Activated CD4-positive, CD25-positive, alpha-beta regulatory T cell treated with anti-CD3 and anti-CD28 coated beads, Interleukin-2, amount 50 U/mL, for 16 hours (primary cell): Measurements from ENCODE around the gene PIKFYVE.
A peak's percentile ranks its signal among the peaks of the same experiment; 100 is the strongest.
"Not testable (repeated sequence)": the region's sequence is repeated elsewhere in the genome, so short reads cannot be mapped to it uniquely, and the experiment has no call there.

Experiments
- DNase-seq: peaks from one replicate; pipeline ENCODE4 v3.0.0-alpha.2; 2020; ENCODE audit warnings: low read depth, low spot score

PIKFYVE gene

DNA sequence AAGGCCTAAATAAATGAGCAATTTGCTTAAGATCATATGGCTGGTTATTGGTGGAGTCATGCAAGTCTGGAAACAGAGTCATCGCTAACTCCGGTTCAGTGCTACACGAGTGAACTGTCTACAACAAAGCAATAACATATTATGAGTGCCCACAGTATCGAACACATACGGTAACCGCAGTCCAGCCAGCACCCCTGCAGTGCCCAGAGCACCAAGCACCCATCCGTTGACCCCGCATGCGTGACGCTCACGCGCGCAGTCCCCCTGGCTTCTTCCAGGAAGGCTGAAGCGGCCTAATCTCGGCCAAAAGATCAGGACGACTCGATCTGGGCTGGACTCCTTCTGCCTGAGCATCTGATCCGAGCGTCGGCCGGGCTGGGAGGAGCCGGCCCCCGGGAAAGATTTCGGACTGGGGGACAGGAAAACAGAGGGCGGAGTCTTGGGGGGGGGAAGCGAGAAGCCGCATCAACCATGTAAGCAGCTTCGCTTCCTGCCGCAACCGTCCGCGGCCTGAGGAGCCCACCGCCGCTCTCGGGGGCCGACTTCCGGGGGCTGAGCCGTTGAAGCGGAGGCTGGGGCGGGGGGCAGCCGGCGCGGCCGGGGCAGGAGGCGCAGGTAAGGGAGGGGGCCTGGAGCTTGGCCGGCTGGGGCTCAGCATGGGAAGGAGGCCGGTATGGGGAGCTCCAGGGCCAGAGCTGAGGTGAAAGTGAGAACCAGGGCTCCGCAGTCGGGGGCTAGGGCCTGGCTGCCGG lies at the start of gene PIKFYVE:
PIKFYVE (plus strand) TSS at position 455 of the 752 bp plus-strand sequence. CDS start 5,265 bp downstream, outside the sequence.
- peak; percentile 69 for DNase-seq

GRCh38 chr2:208221873-208222272 lies 44.2 kb upstream of the PIKFYVE start:
- not testable (repeated sequence) for DNase-seq

DNA sequence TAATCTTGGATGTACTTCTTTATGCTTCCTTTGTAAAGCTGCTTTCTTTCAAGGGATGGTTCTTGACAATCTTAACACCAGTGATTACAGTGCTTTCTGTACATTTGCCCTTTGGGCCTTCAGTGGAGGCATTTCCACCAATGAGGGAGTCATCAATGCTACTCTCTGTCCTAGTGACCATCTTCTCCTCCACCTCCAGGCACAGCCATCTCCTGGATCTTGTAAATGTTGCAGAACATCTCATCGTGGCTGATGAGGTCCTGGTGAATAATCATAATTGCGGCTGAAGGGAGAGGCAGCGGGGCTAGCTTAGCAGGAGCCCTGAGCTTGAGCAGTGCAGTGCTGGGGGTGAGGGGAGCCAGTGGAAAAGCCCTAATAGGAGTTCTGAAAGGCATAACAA lies 43.7 kb upstream of the PIKFYVE start:
- no peak for DNase-seq

DNA sequence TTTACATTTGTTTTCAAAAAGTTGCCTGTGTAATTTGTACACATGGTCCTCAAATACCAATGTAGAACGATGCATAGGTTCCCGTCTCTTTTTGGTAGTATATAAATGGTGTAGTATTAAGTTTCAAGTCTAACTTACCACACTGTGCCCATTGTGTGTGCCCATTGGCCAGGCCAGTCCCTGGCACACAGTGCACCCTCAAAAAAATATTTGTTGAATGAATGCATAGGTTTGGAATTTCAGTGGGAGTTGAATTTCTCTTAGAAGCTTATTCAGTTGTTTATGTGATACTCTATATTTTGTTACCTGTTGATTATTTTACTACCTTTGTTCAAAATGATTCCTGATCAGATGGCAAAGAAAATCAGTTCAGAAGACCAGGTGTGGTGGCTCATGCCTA lies 41.3 kb upstream of the PIKFYVE start:
- DNase-seq: no peak

DNA sequence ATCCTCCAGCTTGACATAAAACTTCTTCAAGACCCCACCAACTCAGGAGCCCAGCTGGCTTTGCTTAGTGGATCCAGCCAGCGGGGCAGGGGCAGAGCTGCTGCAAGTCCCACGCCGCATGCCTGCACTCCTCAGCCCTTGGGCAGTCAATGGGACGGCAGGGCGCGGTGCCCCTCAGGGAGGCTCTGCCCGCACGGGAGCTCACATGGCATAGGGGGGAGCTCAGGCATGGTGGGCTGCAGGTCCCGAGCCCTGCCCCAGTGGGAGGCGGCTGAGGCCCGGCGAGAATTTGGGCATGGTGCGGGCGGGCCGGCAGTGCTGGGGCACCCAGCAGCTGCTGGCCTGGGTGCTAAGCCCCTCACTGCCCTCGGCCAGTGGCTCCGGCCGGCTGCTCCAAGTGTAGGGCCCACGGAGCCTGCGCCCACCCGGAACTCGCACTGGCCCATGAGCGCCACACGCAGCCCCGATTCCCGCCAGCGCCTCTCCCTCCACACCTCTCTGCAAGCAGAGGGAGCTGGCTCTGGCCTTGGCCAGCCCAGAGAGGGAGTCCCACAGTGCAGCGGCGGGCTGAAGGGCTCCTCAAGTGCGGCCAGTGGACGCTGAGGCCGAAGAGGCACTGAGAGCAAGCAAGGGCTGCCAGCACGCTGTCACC lies 38.3 kb upstream of the PIKFYVE start:
- DNase-seq: no peak

- DNase-seq: no peak
These were observed 37.6 kb upstream of the PIKFYVE start for GRCh38 chr2:208228476-208228875.

GRCh38 chr2:208234786-208235185 lies 31.3 kb upstream of the PIKFYVE start:
- no peak for DNase-seq

DNA sequence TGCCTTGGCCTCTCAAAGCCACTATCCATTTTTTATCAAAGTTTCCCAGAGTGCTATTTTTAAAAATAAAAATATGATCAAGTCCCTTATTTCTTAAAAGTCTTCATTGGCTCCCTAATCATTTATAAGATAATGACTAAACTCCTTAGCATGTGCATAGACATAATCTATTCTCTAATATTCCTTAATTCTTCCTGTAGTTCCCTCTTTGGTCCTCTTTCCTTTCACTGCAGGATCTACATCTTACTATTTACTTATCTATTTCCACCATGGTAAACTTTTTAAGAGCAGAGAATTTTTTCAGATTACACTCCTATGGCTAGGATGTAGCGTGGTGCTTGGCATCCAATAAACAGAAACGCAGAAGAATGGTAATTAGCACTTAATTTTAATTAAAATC lies 30.2 kb upstream of the PIKFYVE start:
- no peak for DNase-seq

GRCh38 chr2:208239770-208240493 lies 26.1 kb upstream of the PIKFYVE start:
- DNase-seq: no peak

DNA sequence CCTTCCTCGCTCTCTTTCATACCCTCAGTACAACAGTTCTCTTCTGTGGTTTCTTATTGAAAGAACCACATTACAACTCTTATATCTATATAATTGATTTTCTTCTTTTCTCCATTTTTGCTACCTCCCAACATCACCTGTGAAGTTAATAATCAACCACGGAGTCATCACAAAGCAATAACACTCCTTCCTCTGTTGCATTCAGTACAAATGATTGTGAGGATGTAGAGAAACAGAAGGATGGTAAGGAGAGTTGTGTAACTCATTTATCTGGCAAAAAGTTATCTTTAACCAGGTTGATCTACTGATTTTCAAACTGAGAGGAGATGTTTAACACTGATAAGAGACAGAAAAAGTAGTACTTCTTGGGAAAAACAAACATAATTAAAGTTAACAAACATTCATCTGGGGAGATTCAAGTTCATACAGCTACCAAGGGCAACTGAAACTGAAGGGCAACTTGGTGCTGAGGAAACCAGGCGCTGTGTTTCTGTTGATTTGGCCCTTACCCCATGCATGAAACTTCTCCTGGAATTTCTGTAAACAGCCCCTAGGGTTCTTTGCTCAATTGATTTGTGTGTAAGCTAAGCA lies 25.3 kb upstream of the PIKFYVE start:
- DNase-seq: no peak

GRCh38 chr2:208244422-208244821 lies 21.6 kb upstream of the PIKFYVE start:
- DNase-seq: no peak

- DNase-seq: no peak
These were observed 20.3 kb upstream of the PIKFYVE start for GRCh38 chr2:208245746-208246145.

- DNase-seq: no peak
These were observed 17.5 kb upstream of the PIKFYVE start for GRCh38 chr2:208248601-208249000.

- DNase-seq: no peak
These were observed 16.8 kb upstream of the PIKFYVE start for GRCh38 chr2:208249296-208249695.

- DNase-seq: no peak
These were observed 15.7 kb upstream of the PIKFYVE start for GRCh38 chr2:208250388-208250787.

DNA sequence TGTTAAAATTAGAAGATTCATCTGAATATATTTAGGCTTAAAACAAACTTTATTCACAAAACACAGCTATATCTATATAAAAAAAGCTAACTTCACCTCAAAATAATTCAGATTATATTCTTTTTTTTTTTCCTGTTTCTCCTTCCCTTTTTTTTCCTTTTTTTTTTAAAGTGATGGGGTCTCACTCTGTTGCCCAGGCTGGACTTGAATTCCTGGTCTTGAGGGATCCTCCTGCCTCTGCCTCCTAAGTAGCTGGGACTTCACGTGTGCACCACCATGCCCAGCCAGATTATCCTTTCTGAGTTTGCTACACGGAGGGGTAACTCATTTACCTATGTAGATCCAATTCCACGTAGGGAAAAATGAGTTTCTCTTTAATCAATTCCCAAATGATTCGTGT lies 15.0 kb upstream of the PIKFYVE start:
- DNase-seq: no peak

DNA sequence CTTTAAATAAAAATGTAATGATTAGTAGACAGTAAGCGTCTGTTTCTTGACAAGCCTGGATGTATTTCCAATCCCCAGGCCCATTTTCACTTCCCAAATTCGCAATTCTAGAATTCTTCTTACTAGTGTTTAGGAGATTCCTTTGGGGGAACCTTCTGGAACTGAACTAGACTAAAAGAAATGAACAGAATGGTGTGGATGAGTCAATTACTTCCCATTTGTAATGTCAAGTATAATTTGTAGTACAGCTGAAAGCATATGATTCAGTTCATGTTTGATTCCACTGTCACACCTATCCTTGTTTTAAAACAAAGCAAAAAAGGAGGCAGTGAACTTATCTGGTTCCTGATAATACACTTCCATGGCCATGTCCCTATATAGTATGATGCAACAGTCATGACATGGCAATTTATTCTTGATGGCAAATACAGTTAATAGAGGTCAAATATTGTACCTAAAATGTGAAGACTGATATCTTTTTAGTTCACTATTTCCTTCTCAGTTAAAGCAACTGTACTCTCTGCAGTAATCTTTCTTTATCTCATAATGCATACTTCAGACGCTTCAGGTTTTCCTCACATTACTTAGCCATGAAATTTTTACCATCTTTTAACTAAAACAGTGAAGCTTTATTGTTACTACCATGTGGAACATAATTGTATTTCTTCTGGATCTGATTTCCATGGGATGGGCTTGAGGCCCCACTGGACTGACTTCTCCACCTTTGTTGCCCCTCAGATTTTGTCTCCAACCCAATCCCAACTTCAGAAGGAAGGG lies 13.2 kb upstream of the PIKFYVE start:
- no peak for DNase-seq

- no peak for DNase-seq
These were observed 12.4 kb upstream of the PIKFYVE start for GRCh38 chr2:208253600-208254117.

DNA sequence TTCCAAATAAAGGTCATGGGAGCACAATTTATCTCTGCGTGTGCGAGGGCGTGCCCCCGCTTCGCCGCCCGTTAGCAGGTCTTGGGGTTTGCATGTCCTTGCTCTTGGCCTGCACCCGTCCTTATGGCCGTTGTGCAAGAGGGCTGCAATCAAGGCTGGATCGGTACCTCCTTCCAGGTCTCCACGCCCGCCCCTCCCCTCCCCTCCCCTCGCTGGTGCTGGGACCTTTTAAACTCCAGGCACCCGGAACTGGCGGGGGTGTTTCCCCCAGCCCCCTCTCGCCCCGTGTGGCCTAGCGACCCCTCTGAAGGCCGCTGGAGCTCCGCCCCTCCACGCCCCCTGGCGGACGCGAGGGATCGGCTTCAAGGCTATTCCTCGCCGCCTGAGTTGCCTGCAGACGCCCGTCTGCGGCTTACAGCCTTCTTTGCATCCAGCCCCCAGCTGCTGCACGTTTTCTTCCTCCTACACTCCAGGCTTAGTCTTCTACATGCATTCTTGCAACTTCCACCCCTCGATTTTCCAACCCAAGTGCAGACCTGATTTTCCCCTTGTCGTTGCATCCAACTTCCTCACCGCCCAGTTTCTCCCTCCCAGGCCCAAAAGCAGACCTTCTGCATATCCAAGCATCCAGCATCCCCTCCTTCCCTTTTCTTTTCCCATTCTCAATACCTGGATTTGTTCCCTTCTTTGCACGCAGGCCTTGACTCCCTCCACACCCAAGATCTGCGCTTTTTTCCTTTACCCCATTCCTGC lies 11.8 kb upstream of the PIKFYVE start:
- peak; percentile 55 for DNase-seq

DNA sequence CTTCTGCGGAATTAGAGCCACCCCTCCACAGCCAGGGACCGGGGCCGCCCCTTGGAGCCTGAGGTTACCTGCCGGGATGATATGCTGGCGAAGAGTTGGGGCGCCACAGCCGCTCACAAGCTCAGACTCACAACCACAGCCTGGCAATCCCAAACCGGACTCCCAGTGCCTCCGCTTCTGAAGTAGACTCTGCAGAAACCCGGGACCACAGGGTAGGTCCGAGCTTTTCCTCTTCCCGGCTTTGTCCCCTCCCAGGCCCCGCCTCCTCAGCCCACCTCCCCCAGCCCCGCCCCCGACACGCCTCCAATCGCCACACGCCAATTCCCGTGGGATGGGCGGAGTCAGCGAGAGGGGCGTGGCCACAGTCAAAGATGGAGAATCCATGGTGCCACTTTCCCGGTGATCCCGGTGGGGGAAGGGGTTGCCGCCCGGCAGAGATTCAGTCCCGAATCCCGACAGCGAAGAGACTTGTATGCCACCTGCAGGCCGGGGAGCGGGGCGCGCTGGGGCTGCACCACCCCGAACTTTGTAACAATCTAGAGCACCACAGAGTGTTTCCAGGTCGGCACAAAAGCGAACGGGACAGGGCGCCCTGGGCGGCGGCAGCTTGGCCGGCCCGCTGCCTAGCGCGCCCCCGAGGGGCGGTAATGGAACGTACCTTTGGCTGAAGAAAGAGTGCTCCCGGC lies 11.0 kb upstream of the PIKFYVE start, which contains the start of gene IDH1:
IDH1 (minus strand) TSS at position 201 of the 686 bp plus-strand sequence. CDS start 3,520 bp downstream, outside the sequence.
- DNase-seq: peak; percentile 90
